NCI-H2029 treated with DMSO at 0.1 percent for 48 hours (cell line): ENCODE results near the gene NCOA7.
"Not testable (repeated sequence)": the region's sequence is repeated elsewhere in the genome, so short reads cannot be mapped to it uniquely, and the experiment has no call there.

Experiments used
- DNase-seq: peaks from one replicate; lab custom pipeline; 2025; lab: John Stamatoyannopoulos, UW

NCOA7 gene

GRCh38 chr6:125791151-125791819 is 525 bp downstream of the NCOA7 start:
- DNase-seq: peak; percentile 97

- no peak for DNase-seq
Measured at GRCh38 chr6:125791820-125792165, 1.0 kb downstream of the NCOA7 start.

DNA sequence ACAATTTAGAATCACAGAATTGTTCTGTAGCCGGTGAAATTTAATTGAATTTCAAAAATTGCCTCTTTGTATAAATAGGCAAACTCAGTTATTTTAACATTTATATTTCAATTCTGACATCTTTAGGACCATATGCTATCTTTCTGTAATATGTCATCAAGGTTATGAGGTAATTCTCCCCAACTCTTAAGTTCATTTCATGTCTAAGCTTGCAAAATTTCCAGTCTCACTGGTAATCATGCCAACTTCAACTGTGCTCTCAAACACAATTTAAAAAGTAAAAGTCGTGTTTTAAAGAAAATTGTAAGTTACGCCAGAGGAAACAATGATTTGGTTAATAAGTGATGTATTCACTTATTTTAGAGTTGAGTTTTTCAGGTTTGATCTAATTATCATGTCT is 1.4 kb downstream of the NCOA7 start:
- no peak for DNase-seq

GRCh38 chr6:125792680-125793079 is 1.9 kb downstream of the NCOA7 start:
- no peak for DNase-seq

DNA sequence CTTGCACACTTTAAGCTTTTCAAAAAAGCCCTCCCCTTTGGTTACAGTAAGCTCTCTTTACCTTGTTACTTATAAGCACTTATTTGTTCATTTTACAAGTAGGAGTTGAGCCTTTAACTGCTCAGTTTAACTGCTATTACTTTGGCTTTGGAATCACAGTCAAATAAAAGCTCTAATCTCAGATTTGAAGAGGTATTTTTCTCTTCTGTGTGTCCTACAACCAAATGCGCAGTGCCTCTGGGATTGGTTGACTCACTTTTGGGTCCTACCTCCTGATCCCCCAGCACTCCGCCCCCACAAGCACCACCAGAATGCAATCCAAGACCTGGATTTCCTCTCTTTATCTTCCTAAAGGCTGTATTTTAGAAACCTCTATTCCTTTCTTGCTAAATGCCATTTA is 2.5 kb downstream of the NCOA7 start:
- no peak for DNase-seq

- no peak for DNase-seq
Measured at GRCh38 chr6:125793863-125794262, 3.1 kb downstream of the NCOA7 start.

DNA sequence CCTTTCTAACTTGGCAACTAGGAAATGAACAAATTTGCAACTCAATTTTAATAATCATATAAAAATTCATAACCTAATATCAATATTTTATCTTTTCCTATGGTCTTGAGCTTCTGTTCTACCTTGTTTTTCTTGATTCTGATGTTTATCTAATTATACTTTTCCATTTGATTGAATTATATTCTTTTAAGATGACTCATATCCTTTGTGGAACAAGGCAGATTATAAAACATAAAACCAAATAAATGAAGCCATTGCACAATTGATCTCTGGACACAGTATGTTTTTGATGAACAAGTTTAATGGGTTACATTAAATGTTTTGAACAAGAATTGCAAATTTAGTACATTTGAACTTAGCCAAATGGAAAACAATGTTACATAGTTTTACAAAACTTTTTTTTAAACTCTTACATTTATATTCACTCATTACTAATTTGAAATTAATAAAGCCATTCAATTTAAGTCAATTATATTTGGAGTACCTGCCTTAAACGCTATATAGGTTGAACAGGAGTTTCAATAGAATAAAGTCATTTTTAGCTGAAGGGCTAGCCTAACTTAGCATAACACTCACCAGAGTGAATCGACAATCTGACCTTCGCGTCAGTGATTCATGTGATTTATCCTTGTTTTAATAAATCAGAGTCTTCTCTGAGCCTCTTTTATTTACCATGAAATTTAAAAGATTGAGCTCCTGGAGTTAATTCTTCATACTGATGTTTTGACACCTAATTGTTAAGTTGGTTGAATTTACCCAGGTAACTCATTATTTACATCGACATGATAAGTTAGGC is 3.8 kb downstream of the NCOA7 start:
- no peak for DNase-seq

- DNase-seq: no peak
Measured at GRCh38 chr6:125795301-125795700, 4.5 kb downstream of the NCOA7 start.

DNA sequence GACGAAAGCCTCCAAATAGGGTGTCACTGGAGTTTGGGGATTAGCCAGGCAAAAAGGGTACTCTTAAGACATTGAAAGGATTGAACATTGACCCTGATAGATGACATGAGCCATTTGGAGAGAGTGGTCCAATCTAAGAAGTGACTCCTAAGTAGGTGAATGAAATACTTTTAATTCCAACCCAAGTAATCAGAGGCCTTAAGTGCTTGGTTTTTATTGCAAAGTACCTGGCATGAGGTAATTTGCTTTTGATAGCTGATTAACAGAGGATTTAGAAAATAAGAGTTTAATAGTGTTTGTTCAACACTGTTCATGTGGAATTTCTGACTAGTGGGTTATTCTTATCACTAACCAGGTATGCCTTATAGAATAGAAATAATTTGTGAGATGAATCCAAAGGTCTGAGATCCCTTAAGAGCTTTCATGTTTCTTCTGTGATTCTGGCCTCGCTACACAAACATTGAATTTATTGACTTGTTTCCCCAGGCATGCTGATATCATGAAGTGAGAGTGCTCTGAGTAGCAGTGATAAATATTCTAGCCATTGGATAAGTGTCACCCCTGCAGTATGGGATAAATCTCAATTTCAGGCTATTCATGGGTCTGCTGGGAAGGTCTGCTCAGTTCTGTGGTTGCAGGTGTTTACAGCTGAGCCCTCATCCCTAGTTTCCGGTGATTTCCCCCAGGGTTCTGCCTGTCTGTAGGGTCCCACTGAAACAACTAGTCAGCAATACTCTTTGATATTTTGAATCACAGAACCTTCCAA is 6.5 kb downstream of the NCOA7 start:
- DNase-seq: no peak

- DNase-seq: no peak
Measured at GRCh38 chr6:125797886-125798444, 7.2 kb downstream of the NCOA7 start.

DNA sequence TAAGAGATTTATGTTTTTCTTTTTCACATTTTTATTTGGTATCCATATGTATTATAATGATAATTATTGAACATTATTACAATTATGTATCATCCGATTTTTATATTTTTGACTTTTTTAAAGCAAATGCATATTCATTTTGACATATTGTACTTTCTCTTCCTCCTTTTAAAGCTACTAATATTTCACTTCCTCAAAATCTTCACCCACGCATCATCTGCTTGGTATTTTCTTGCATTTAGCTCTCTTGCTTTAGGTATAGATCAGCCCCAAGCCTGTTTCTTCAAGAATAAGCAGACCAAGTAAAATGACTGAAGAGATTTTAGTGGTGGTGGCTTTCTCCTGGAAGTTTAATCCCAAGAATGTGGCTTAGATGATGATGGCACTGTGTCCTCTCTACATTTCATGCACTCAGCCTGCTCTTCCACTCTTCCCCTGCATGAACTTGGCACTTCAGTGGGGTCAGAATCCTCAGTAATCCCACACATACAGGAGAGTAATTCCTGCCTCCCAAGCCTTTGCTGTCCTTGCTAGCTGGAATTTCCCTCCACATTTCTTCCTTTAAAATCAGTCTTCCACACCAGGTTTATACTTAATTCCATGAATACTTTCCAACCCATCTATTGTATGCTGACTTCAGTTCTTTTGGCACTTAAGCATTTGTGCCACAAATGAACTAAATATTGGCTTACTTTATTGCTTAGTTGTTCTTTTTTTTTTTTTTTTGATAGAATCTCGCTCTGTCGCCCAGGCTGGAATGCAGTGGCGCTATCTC is 8.2 kb downstream of the NCOA7 start:
- no peak for DNase-seq

GRCh38 chr6:125802383-125802782 is 11.6 kb downstream of the NCOA7 start:
- DNase-seq: no peak

- DNase-seq: no peak
Measured at GRCh38 chr6:125802943-125803377, 12.2 kb downstream of the NCOA7 start.

DNA sequence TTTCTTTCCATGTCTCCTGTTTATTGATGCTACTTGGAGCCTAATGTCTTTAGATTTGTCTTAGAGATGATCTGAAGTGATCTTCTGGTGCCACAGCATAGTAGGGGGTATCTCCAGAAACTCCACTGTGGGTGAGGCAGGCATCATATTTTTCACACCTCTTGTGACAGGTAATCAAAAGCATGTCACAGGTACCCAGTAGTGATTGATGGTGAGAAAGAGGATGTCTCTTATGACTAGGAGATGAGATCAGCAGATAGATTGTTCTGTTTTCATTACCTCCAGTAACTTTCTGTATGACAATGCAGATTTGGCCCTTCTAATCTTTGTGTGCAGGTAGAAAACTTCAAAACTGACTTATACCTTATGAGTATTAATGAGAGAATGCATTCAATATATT is 13.5 kb downstream of the NCOA7 start:
- no peak for DNase-seq

- DNase-seq: not testable (repeated sequence)
Measured at GRCh38 chr6:125804866-125805425, 14.2 kb downstream of the NCOA7 start.

DNA sequence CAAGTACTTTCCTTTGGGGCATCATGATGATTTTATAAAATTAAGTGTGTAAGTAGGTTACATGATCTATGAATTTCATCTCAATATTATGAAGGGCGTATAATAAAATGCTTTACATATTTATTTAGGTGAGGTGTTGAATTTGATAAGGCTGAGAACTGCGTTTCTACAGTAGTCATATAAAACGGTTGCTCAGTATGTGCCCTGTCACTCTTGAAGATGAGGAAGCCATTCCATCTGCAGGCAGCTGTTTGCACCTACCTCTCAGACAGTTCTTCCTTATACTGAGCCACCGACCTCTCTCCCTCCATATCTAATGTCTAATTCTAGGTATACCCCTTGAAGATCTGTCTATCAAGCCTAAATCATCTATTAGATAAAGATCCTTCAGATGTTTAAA is 16.1 kb downstream of the NCOA7 start:
- no peak for DNase-seq

DNA sequence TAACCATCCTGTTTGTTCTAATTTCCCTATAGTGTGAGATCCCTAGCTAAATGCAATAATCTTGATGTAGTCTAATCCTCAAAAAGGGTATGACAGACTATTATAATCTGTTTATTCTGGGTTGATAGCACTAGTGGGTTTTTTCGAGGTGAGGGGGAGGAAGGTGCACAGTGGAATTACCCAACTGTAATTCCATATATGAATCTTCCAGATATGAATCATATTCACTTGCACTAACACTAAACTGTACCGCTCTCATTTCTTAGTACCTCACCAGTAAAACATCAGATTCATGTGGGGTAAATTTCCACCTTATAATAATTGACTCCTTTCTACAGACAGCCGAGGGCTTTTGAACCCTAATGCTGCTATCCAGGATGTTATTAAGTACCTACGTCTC is 16.5 kb downstream of the NCOA7 start:
- DNase-seq: no peak

DNA sequence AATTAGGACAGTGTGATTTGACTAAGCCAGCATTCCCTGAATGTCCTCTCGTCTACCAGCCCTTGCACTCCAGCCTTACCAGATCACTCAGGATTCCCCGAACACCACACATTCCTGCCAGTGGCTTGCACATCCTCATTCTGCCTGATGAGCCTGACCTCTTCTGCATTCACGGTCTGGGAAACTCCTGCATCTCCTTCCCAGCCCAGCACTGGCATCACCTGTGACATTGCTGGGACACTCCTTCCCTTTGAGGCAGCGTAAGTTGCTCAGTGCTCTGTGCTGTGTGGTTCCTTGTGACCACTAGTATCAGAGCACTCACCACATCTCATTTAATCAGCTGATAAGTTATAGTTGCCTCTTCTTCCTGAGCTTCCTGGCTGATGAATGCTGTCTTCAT is 17.3 kb downstream of the NCOA7 start:
- DNase-seq: no peak

DNA sequence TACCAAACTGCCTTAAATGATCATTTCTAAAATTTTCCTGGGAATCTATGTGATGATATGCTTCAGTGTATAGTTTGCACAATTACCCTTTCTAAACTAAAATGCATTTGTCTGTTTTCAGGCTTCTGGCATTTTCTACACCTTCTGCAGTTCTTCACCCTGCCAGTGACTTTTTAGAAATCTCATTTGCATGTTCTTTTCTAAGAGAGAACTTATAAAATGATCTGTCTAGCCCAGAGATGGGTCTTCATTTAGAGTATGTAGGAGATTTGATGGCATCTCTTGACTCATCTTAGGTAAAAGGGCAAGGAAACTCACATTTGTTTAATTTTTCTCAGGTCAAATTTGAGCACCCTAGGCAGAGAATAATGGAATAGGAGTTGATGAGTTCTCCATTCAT is 17.8 kb downstream of the NCOA7 start:
- no peak for DNase-seq

GRCh38 chr6:125809570-125810170 is 18.9 kb downstream of the NCOA7 start:
- DNase-seq: no peak

GRCh38 chr6:125810445-125810844 is 19.7 kb downstream of the NCOA7 start:
- peak; percentile 98 for DNase-seq
